ENCODE data around the gene SYMPK. TPM values are rescaled to one million over a fixed set of nuclear protein-coding genes. Genes with fewer than 3 reads are reported as not detected.

SYMPK gene
- total and polyA plus RNA-seq, 2 experiments from 2014 or later, result 66.6 to 78.7 TPM

- peaks cover 20% of the 10 kb centered on the region for H3K4me1 ChIP-seq (ENCODE audit: low read depth)
- TF ChIP-seq CTCF (IDR thresholded peaks at IDR 0.05; ENCODE audit: low read depth, low read length), result no peak
- no peaks in the 10 kb centered on the region for H3K27me3 ChIP-seq
- no peak for DNase-seq (ENCODE audit: low read depth in 1 of 2, low spot score in 1 of 2)
- H3K4me3 ChIP-seq, result peak overlapping the region; percentile 54
- no peaks in the 10 kb centered on the region for H3K9me3 ChIP-seq (ENCODE audit: low read depth)
- H3K27ac ChIP-seq, result peak overlapping the region; percentile 74
- peaks cover 3% of the 10 kb centered on the region for H3K36me3 ChIP-seq
Measured at GRCh38 chr19:45816236-45817009, 46.5 kb downstream of the SYMPK start.

GRCh38 chr19:45815481-45816216, 47.3 kb downstream of the SYMPK start:
- Histone ChIP-seq H3K4me1 (ENCODE audit: low read depth) (peaks cover 20% of the 10 kb centered on the region), H3K27ac (peak overlapping the region; percentile 74), H3K9me3 (ENCODE audit: low read depth) (no peaks in the 10 kb centered on the region), H3K4me3 (peak overlapping the region; percentile 54), H3K27me3 (no peaks in the 10 kb centered on the region), H3K36me3 (no peaks in the 10 kb centered on the region)
- DNase-seq (ENCODE audit: low read depth in 1 of 2, low spot score in 1 of 2), result peak; percentile 27 to 89
- no peak for TF ChIP-seq CTCF (IDR thresholded peaks at IDR 0.05; ENCODE audit: low read depth, low read length)

GRCh38 chr19:45814851-45815480, 48.0 kb downstream of the SYMPK start, which contains the start of gene RSPH6A:
Gene RSPH6A, minus strand, starts transcription at chr19:45815308. Its CDS starts 132 bp downstream, at chr19:45815176.
- H3K36me3 ChIP-seq, result no peaks in the 10 kb centered on the region

GRCh38 chr19:45814166-45814780, 48.7 kb downstream of the SYMPK start:
- H3K4me1 ChIP-seq (ENCODE audit: low read depth), result peaks cover 20% of the 10 kb centered on the region
- no peaks in the 10 kb centered on the region for H3K36me3 ChIP-seq
- H3K27me3 ChIP-seq, result no peaks in the 10 kb centered on the region
- DNase-seq (ENCODE audit: low read depth in 1 of 2, low spot score in 1 of 2), result no peak
- no peak for TF ChIP-seq CTCF (IDR thresholded peaks at IDR 0.05; ENCODE audit: low read depth, low read length)
- H3K4me3 ChIP-seq, result peak overlapping the region; percentile 54
- no peaks in the 10 kb centered on the region for H3K9me3 ChIP-seq (ENCODE audit: low read depth)
- H3K27ac ChIP-seq, result peak overlapping the region; percentile 74

More at GRCh38 chr19:45814851-45815480, 48.0 kb downstream of the SYMPK start, which contains the start of gene RSPH6A:
- H3K27me3 ChIP-seq, result no peaks in the 10 kb centered on the region
- peak within 1 kb of the TSS; percentile 74 for H3K27ac ChIP-seq
- H3K4me1 ChIP-seq (ENCODE audit: low read depth), result peaks cover 20% of the 10 kb centered on the region
- TF ChIP-seq CTCF (IDR thresholded peaks at IDR 0.05; ENCODE audit: low read depth, low read length), result no peak
- H3K9me3 ChIP-seq (ENCODE audit: low read depth), result no peaks in the 10 kb centered on the region
- DNase-seq (ENCODE audit: low read depth in 1 of 2, low spot score in 1 of 2), result peak in 1 of 2 donors; percentile 33
- peak within 1 kb of the TSS; percentile 54 for H3K4me3 ChIP-seq

- DNase-seq (ENCODE audit: low read depth in 1 of 2, low spot score in 1 of 2), result no peak
- no peak for TF ChIP-seq CTCF (IDR thresholded peaks at IDR 0.05; ENCODE audit: low read depth, low read length)
- H3K4me3 ChIP-seq, result no peak overlapping the region
- H3K27me3 ChIP-seq, result no peaks in the 10 kb centered on the region
- no peaks in the 10 kb centered on the region for H3K9me3 ChIP-seq (ENCODE audit: low read depth)
- no peaks in the 10 kb centered on the region for H3K36me3 ChIP-seq
- H3K27ac ChIP-seq, result no peak overlapping the region
- H3K4me1 ChIP-seq (ENCODE audit: low read depth), result peaks cover 14% of the 10 kb centered on the region
Measured at GRCh38 chr19:45812297-45812696, 50.6 kb downstream of the SYMPK start.

Measured in cardiac muscle cell (in vitro differentiated cells and primary cell).